Endothelial cell of umbilical vein (primary cell): ENCODE data around the gene TFDP2.

ENCODE experiments used
- MAX ChIP-seq: IDR thresholded peaks from 2 replicates; pipeline ENCODE4 v1.6.1; 2011; ENCODE audit not compliant: insufficient read depth, insufficient read length
- POLR2A ChIP-seq: IDR thresholded peaks from 2 replicates; pipeline ENCODE4 v1.6.1; 2012; ENCODE audit warnings: low read depth, mild to moderate bottlenecking, control low read depth, low read length

GRCh38 chr3:142013993-142014392 lies 135.4 kb downstream of the TFDP2 start:
- TF ChIP-seq POLR2A (no peak), MAX (no peak)
